Measurements from ENCODE around the gene ARAP1.

The ARAP1 gene

GRCh38 chr11:72721689-72722049, 30.5 kb downstream of the ARAP1 start:
- peak; percentile 51 for DNase-seq

GRCh38 chr11:72721276-72721675, 30.9 kb downstream of the ARAP1 start:
- no peak for DNase-seq

GRCh38 chr11:72720784-72721183, 31.4 kb downstream of the ARAP1 start:
- DNase-seq: no peak

GRCh38 chr11:72720047-72720446, 32.2 kb downstream of the ARAP1 start:
- no peak for DNase-seq

DNA sequence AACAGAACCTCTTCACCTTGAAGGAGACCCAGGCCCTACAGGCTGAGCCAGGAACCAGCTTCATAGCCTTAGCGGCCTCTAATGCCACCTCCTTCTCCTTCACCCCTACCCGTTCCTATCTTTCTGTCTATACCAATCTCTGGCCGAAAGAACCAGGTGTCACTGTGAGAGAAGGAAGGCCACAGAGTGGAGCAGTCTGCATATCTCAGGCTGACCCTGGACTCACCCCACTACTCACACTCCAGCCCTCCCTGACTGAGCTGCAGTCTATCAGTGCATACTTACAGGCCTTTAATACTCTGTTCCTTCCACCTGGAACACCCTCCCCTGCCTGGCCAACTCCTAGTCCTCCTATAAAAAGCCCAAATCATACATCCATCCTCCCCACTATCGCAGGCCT, 32.7 kb downstream of the ARAP1 start:
- no peak for DNase-seq

- no peak for DNase-seq
These were observed 33.1 kb downstream of the ARAP1 start for GRCh38 chr11:72719144-72719543.

- no peak for DNase-seq
These were observed 34.1 kb downstream of the ARAP1 start for GRCh38 chr11:72718101-72718501.

DNA sequence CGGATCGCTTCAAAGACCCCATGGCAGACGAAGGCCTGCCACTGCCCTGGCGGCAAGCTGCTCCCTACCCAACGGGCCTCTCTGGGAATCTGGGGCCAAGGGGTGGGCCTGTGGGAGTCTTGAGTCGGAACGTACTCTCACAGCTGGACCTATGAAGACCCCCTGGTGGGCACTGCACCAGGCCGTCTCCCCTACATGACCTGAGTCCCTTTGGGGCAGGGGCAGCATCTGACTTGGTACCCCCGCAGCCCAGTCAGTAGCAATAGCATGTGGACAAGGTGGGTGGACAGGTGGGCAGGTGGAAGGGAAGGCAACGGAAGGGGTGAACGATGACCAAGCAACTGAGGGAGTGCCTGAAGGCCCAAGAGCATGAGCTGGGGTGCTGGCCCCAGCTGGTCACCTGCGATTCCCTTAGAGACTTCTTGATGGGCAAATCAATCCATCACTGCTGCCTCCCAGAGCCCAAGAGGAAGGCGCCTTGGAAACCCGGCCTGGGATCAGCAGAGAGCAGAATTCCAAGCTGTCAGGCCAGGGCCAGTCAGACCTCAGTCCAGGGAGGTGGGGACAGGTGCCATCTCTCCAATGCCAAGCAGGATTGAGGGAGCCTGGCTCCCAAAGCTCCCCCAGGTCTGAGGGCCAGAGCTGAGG, 35.3 kb downstream of the ARAP1 start:
- DNase-seq: no peak

DNA sequence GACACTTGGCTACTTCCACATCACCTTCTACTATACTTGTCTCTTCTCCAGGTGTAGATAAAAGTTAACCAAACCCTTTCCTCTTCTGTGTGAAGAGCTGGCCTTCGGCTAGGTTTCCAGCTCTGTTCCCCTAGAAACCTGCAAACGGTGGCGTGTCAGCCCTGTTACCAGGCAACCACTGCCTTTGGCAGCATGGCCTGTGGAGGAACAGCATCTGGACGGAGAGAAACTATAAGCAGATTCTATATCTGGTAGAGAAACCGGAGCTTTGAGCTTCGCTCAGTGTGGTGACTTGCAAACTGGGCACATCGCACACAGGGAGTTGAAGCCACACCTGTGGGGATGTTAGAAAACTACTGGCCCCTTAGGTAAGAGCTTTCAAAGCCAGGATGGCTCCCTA, 35.9 kb downstream of the ARAP1 start:
- no peak for DNase-seq

DNA sequence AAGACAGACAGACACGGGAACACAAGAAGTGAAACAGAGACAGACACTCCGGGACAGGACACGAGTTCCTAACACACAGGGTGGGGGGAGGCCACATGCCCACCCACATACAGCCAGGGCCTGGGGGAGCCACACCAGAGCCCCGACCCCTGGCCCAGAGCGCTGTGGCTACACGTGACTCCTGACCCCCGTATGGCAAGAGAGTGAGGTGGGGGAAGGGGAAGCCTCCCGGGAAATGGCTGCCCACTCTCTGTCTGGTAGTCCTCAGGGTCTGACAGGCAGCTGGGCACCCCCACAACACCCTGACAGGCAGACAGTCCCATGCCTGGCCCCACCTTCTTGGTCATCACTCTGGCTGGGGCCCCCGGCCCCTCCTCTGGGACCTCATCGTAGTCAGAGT, 39.4 kb downstream of the ARAP1 start:
- DNase-seq: no peak

DNA sequence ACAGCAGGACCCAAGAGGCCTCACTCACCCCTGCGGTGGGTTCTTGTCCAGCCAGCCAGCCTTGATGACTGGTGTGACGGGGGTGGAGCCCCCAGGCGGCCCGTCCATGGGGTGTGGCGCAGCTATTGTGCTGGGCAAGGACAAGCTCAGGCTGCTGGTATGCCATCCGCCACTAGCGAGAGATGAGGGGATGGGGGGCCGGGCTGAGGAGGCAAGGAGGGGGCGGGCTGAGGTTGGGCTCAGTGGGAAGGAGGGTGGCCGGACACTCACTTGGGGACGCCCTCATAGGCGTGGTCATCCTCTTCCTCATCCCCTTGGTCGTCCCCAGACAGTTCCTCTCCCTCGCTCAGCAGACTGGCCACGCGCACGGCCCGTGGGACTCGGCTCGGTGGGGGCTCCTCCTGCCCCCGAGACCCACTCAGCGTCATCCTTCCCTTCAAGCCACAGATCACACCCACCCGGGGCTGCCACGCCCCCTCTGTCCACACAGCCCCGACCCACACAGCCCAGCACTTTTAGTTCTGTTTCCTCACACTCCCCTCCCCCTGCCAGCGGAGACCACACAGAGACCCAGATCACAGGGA, 39.9 kb downstream of the ARAP1 start:
- no peak for DNase-seq

DNA sequence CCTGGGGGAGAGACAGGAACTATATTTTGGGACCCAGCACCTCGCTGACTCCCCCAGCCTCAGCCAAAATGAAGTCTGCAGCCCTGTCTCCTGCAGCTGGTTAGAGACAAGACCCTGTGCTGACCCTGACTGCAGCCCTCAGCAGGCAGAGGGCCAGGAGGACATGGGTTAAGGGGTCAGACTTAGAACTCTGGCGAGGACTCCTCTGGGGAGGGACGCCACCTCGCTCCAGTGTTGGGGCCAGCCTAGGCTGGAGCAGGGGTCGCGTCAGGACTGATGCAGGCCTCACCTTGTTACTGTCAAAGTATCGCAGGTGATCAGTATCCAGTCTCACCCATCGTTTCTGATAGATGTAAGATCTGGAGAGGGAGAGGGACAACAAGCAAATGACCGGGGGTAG, 41.1 kb downstream of the ARAP1 start:
- no peak for DNase-seq

DNA sequence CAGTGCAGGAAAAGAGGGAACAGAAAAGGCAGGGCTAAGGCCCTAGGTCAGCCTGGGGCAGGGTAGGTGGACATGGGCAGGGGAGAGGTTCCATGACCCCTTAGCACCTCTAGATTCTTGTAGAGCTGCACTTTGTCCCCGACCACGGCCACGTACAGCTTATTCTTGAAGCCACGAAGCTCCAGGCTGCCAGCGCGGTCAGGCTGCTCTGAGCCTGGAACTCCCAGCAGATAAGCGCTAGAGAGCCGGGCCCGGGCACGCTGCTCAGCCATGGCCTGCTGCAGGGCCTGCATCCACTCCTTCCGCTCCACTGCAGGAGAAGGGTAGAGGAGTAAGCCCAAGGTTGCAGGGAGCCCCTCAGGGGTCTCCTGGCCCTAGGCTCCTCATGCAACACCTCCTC, 41.9 kb downstream of the ARAP1 start:
- DNase-seq: no peak

GRCh38 chr11:72709478-72710238, 42.5 kb downstream of the ARAP1 start:
- DNase-seq: no peak

DNA sequence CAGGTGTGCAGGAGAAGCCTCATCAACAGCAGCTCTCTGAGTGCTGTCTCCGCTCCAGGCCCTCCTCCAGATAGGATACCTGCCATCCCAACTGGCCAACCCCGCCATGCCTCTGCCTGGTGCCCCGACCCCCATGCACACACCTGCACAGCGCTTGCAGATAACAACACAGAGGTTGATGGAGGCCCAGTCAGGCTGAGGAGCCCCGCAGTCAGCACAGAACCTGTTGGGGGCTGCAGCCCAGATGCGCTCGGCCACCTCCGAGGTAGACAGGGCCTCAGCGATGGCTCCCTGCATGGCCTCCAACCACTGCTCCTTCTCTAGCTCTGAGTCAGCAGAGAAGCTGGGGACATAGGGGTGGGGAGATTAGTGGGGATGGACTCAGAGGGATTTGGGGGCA, 45.2 kb downstream of the ARAP1 start:
- DNase-seq: no peak

DNA sequence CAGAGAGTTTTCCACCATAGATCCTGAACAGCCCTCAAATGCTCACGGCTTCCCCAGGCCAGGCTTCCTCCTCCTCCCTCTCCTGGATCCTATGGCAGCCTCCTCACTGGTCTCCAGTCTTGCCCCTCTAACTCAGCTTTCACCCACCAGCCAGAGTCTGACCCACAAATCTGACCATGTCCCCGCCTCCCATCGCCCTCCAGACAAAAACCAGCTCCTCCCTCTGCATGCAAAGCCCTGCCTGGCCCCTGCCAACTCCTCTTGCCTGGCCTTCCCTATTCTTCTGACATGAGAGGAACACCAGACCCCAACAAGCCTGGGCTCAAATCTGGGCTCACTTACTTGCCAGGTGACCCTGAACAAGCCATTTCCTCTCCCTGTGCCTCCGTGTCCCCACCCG, 45.6 kb downstream of the ARAP1 start:
- DNase-seq: no peak

DNA sequence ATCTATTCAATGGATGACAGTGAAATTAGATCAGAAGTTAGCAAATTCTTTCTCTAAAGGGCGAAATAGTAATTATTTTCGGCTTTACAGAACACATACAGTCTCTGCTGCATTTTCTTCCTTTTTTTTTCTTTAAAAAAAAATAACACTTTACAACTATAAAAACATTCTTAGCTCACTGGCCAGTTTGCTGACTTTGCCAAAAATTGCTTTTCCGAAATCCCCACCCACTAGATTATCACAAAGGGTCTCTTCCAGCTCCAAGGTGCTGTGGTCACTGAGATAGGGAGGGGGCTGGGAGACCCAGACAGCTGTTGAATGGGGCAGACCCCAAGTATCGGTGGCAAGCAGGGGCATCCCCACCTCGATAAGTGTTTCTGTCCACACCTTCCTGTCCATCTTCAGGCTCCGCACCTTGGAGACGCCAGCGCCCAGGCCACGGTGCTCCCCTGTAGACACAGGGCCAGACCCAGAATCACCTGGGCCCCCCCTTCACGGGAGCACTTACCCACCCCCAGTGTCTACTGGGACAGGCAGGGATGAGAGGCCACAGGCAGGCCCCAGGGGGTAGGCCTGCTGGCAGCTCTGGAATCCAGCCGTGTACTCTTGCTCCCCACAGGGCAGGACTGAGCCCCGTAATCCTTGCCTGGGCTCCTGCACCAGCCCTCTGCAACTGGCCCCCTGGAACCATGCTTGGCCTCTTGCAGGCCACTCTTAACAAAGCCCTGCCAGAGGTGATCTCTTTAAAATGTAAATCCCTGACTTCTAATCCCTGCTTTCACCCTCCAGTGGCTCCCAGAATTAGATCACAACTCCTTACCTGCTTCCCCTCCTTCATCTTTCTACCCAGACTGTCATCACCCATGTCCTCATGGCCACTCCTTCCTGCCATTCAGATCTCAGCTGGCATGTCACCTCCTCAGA, 46.5 kb downstream of the ARAP1 start:
- no peak for DNase-seq

DNA sequence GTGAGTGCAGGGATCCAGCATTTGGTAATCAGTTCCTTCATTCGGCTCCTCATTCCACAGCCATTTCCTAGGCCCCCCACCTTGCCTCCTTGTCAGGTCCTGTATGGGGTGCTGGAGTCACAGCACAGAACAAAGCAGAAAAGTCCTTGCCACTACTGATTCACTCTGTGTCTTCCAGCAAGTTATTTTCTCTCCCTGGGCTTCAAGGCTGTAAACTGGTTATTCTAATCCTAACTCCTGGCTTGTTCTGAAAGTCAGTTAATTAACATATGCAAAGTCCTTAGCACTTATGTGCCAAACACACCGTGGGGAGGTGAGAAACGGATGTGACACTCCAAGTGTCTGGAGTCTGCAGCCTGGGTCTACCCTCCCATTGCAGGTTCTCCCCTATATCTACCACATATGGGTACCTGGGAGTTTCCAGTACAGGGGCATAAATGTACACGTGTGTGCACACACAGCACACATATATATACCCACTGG, 47.4 kb downstream of the ARAP1 start:
- no peak for DNase-seq

- DNase-seq: no peak
These were observed 48.0 kb downstream of the ARAP1 start for GRCh38 chr11:72704028-72704782.

DNA sequence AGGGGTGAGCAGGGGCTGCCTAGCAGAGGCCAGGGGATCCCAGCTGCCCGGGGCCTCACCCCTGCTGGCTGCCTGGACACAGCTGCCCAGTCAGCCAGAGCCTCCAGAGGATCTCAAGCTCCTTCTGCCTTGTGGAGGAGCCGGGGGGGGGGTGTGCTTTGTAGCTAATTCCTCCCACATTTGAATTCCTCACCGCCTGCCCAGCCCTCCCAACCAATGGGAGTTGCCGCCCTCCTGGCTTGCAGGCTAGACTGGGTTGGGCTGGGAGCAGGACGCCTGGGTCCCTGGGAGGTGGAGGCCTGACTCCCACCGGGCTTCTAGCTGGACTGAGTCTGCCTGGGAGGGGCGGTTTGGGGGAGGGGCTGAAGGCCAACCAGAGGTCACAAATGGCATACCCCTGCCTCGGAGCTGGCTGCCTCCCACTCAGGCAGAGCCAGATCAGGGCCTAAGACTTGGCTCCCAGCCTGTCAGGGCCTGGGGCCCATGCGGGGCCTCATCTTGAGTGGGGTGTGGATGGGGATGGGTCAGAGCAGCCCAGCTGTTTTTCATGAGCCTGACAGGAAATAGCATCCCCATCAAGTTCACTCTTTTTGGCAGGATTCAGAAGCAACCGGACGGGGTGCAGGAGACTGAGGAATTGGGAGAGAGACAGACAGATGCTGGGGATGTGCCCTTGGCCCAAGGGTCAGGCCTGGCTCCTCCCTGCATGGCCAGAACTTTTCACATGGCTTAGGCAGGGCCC, 48.8 kb downstream of the ARAP1 start:
- no peak for DNase-seq

- DNase-seq: no peak
These were observed 49.5 kb downstream of the ARAP1 start for GRCh38 chr11:72702577-72703241.

Data from activated CD4-positive, alpha-beta T cell treated with anti-CD3 and anti-CD28 coated beads for 48 hours (primary cell).